Spleen (tissue), 11 donors: ENCODE measurements around the gene DNASE2. TPM values are rescaled to one million over a fixed set of nuclear protein-coding genes. Genes with fewer than 3 reads are reported as not detected.
A peak's percentile ranks its signal among the peaks of the same experiment; 100 is the strongest.

ENCODE experiments used
- DNase-seq: peaks from one replicate; pipeline ENCODE4 v3.0.0-alpha.2; 2020
- H3K27ac ChIP-seq, 8 donors: fragments of 200-600 bp; sonication (generic) in 7 of 8; 1 replicate in 4 of 8; 2 replicates in 4 of 8; pipeline versions ENCODE4 v1.5.0 to v1.8.0; 2016 to 2021; ENCODE audit warnings: inconsistent platforms in 4 of 8, mild to moderate bottlenecking in 4 of 8, moderate library complexity in 1 of 8
- H3K27me3 ChIP-seq, 7 donors: fragments of 200-600 bp; sonication (generic) in 6 of 7; replicated peaks in 1 of 7; 1 replicate in 4 of 7; 2 replicates in 3 of 7; pipeline versions ENCODE4 v1.5.0 to v1.8.0; 2016 to 2021; ENCODE audit warnings: inconsistent platforms in 3 of 7, mild to moderate bottlenecking in 1 of 7
- H3K36me3 ChIP-seq, 6 donors: fragments of 200-600 bp; sonication (generic) in 5 of 6; 1 replicate in 4 of 6; 2 replicates in 2 of 6; pipeline versions ENCODE4 v1.5.0 to v1.8.0; 2016 to 2021; ENCODE audit warnings: inconsistent platforms in 2 of 6
- H3K4me1 ChIP-seq, 6 donors: fragments of 200-600 bp; sonication (generic) in 5 of 6; 1 replicate in 3 of 6; 2 replicates in 3 of 6; pipeline versions ENCODE4 v1.5.0 to v1.8.0; 2016 to 2021; ENCODE audit warnings: inconsistent platforms in 3 of 6
- H3K4me3 ChIP-seq, 8 donors: fragments of 200-600 bp; sonication (generic) in 7 of 8; 1 replicate in 4 of 8; 2 replicates in 4 of 8; pipeline versions ENCODE4 v1.5.0 to v1.8.0; 2016 to 2021; ENCODE audit warnings: inconsistent platforms in 4 of 8, mild to moderate bottlenecking in 4 of 8, moderate library complexity in 2 of 8
- H3K9me3 ChIP-seq, 8 donors: fragments of 200-600 bp; sonication (generic) in 7 of 8; 1 replicate in 4 of 8; 2 replicates in 4 of 8; pipeline versions ENCODE4 v1.5.0 to v1.8.0; 2016 to 2021; ENCODE audit warnings: inconsistent platforms in 4 of 8
- POLR2A ChIP-seq, 3 donors: fragments of 450-650 bp; IDR thresholded peaks; one replicate each; pipeline ENCODE4 v1.5.1; 2017; ENCODE audit warnings: antibody characterized with exemption in 3 of 3, mild to moderate bottlenecking in 1 of 3
- POLR2AphosphoS5 ChIP-seq, 3 donors: sonication (generic); formaldehyde crosslinking; IDR thresholded peaks; one replicate each; pipeline ENCODE4 v1.5.1; 2017; ENCODE audit warnings: antibody characterized with exemption in 3 of 3
- WGBS, 5 donors: extraction: QIAGEN DNeasy Blood & Tissue Kit in 3 of 5; methylation state at CpG; one replicate each; pipeline versions ENCODE4 v1.1.5 to v1.1.7; 2013 to 2018; 5-methylcytosine and 5-hydroxymethylcytosine counted together
- intact Hi-C: fragments of 100-400 bp; cut with DNase I; formaldehyde crosslinking; loops from one replicate; pipeline ENCODE4 v1.15.0; 2023; ENCODE audit warnings: low total_unique reads
- polyA plus RNA-seq, 3 donors: library from polyadenylated mRNA; stranded (reverse); fragments of 200-250 nt; gene quantifications; one replicate each; pipeline ENCODE4 v1.2.1, GENCODE V29; 2013
- total RNA-seq, 7 donors: library from RNA; depleted of rRNA in 3 of 7; stranded (reverse); fragments of >200 nt in 3 of 7; fragmentation: NEBNext Ultra II Directional in 4 of 7; extraction: Animal tissue kit (Norgen Biotek cat#: 25700) in 4 of 7; gene quantifications; one replicate each; pipeline versions ENCODE4 v1.1.0 to v1.2.1, GENCODE V29; 2016 to 2021
- TF ChIP-seq, protein P1 (sequence below), 11 experiments: fragments of 200-600 bp in 7 of 11; fragments of 450-650 bp in 4 of 11; sonication (generic) in 4 of 11; IDR thresholded peaks in 8 of 11; conservative IDR thresholded peaks in 3 of 11; 1 replicate in 7 of 11; 2 replicates in 4 of 11; pipeline versions ENCODE4 v1.4.0 to v1.8.0; 2016 to 2021; ENCODE audit warnings: antibody characterized with exemption in 11 of 11, inconsistent platforms in 4 of 11, mild to moderate bottlenecking in 1 of 11
- donor health status: healthy with polysubstance abuse.
- donor health status: DM: no; HTN: no; CAD: no; lungs with moderate emphysema.
- donor health status: DM: no; HTN: no; CAD: no.
- donor health status: Bipolar disorder and iron deficiency.
- donor health status: healthy.
- donor health status: DM: no; HTN: no; CAD: no.
- donor health status: DM: yes; HTN: yes; CAD: no.

Gene DNASE2
- total and polyA plus RNA-seq, 10 donors, result 19.5 to 36.1 (median 26.3) TPM

DNA sequence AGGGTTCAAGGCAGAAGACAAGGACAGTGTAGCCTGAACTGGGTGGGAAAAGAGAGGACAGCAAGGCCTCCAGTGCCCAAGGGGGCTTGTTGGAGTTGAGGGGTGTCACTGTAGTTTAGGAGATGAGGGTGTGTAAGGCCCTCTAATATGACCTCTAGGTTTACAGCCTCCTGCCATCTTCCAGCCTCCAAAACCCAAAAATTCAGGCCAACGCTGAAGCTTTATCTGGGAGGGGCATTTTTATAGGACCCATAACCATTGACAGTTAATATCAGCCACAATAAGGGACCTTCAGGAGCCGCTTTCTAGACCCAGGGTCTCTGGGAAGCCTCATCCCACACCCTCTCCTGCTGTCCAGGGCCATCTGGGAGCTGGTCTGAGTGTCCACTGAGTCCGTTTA, 3.0 kb upstream of the DNASE2 start:
- no peak for DNase-seq
- TF ChIP-seq POLR2A (IDR thresholded peaks at IDR 0.05), result no peak
- no peak for TF ChIP-seq POLR2AphosphoS5 (IDR thresholded peaks at IDR 0.05)
- TF ChIP-seq, protein P1, sequence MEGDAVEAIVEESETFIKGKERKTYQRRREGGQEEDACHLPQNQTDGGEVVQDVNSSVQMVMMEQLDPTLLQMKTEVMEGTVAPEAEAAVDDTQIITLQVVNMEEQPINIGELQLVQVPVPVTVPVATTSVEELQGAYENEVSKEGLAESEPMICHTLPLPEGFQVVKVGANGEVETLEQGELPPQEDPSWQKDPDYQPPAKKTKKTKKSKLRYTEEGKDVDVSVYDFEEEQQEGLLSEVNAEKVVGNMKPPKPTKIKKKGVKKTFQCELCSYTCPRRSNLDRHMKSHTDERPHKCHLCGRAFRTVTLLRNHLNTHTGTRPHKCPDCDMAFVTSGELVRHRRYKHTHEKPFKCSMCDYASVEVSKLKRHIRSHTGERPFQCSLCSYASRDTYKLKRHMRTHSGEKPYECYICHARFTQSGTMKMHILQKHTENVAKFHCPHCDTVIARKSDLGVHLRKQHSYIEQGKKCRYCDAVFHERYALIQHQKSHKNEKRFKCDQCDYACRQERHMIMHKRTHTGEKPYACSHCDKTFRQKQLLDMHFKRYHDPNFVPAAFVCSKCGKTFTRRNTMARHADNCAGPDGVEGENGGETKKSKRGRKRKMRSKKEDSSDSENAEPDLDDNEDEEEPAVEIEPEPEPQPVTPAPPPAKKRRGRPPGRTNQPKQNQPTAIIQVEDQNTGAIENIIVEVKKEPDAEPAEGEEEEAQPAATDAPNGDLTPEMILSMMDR (IDR thresholded peaks at IDR 0.05 in 8 of 11, conservative IDR thresholded peaks at IDR 0.05 in 3 of 11), result no peak
- Histone ChIP-seq H3K36me3 (no peaks in the 10 kb centered on the region), H3K27ac (peak overlapping the region in 5 of 8 donors; percentile 76 to 95 (median 91)), H3K9me3 (peaks cover 0 to 28% (median 10%) of the 10 kb centered on the region in 8 donors), H3K4me1 (peaks cover 11 to 70% (median 40%) of the 10 kb centered on the region in 6 donors), H3K4me3 (peak overlapping the region in 2 of 8 donors; percentile 50 to 76), H3K27me3 (peaks cover 0 to 31% (median 16%) of the 10 kb centered on the region in 7 donors)
- WGBS, 5 donors, result 90 to 100% (median 95%) methylated on average over 3 of the region's 3 CpGs
- intact Hi-C loops, result loop anchor here (10.0 kb wide), 1 partner anchor 81 kb away; the partner anchor contains the start of gene DAND5

DNA sequence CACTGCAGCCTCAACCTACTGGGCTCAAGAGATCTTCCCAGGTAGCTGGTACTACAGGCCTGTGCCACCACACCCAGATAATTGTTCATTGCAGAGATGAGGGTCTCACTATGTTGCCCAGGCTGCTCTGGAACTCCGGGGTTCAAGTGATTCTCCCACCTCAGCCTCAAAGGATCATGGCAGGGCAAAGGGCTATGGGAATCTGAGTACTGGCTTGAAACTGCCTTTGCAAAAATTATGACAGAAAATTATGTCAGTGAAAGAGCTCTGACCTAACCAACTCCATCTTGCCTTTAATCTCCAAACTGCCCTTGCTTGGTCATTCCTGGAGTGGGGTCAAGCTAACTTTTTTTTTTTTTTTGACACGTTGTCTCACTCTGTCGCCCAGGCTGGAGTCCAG, 1.3 kb upstream of the DNASE2 start:
- Histone ChIP-seq H3K9me3 (peaks cover 0 to 28% (median 10%) of the 10 kb centered on the region in 8 donors), H3K4me1 (peaks cover 11 to 70% (median 41%) of the 10 kb centered on the region in 6 donors), H3K4me3 (no peak overlapping the region), H3K36me3 (peaks cover 0 to 14% (median 11%) of the 10 kb centered on the region in 6 donors), H3K27me3 (peaks cover 0 to 31% (median 16%) of the 10 kb centered on the region in 7 donors), H3K27ac (peak overlapping the region in 4 of 8 donors; percentile 88 to 95 (median 92))
- WGBS, 5 donors, result 68 to 89% (median 77%) methylated on average over 3 of the region's 3 CpGs
- TF ChIP-seq POLR2A (IDR thresholded peaks at IDR 0.05), result no peak
- TF ChIP-seq POLR2AphosphoS5 (IDR thresholded peaks at IDR 0.05), result no peak
- TF ChIP-seq, protein P1 (IDR thresholded peaks at IDR 0.05 in 8 of 11, conservative IDR thresholded peaks at IDR 0.05 in 3 of 11), result no peak
- intact Hi-C loops, result loop anchor here (10.0 kb wide), 1 partner anchor 82 kb away; the partner anchor contains the start of gene DAND5
- DNase-seq, result no peak

DNA sequence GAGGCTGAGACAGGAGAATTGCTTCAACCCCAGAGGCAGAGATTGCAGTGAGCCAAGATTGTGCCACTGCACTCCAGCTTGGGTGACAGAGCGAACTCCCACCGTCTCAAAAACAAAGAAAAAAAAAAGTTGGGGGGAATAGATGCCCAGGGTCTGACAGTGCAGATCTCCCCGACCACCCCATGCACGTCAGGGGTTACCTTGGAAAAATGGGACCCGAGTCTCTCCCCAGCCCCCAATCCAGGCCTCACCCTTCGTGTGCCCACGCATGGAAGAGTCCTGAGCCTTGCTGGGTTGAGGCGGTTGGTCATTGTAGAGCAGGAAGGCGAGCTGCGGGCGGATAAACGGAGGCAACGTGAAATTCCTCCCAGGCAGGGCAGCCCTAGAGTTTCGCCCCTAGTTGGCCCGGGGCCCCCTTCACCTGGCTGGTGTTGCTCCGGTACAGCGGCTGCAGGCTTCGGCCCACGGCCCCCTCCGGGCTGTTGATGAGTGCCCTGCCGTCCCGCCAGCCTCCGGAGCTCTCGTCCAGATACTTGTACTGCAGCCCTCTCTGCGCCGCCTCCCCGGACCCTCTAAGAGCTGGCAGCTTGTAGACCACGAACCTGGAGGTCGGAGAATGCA, 588 bp downstream of the DNASE2 start:
- intact Hi-C loops, result loop anchor here (10.0 kb wide), 1 partner anchor 84 kb away; the partner anchor contains the start of gene DAND5
- H3K4me1 ChIP-seq, result peaks cover 11 to 62% (median 37%) of the 10 kb centered on the region in 6 donors
- H3K9me3 ChIP-seq, result peaks cover 0 to 28% (median 10%) of the 10 kb centered on the region in 8 donors
- H3K27me3 ChIP-seq, result peaks cover 0 to 17% (median 14%) of the 10 kb centered on the region in 7 donors
- WGBS, 5 donors, result 15 to 21% (median 19%) methylated on average over 13 to 29 of the region's 29 CpGs
- peak overlapping the region; percentile 83 to 95 (median 88) for H3K27ac ChIP-seq
- peaks cover 0 to 33% (median 29%) of the 10 kb centered on the region in 6 donors for H3K36me3 ChIP-seq
- peak overlapping the region; percentile 62 to 92 (median 72) for H3K4me3 ChIP-seq
- TF ChIP-seq POLR2A (IDR thresholded peaks at IDR 0.05) (no peak), POLR2AphosphoS5 (IDR thresholded peaks at IDR 0.05) (no peak)
- TF ChIP-seq, protein P1 (IDR thresholded peaks at IDR 0.05 in 8 of 11, conservative IDR thresholded peaks at IDR 0.05 in 3 of 11), result no peak
- DNase-seq, result peak; percentile 88

DNA sequence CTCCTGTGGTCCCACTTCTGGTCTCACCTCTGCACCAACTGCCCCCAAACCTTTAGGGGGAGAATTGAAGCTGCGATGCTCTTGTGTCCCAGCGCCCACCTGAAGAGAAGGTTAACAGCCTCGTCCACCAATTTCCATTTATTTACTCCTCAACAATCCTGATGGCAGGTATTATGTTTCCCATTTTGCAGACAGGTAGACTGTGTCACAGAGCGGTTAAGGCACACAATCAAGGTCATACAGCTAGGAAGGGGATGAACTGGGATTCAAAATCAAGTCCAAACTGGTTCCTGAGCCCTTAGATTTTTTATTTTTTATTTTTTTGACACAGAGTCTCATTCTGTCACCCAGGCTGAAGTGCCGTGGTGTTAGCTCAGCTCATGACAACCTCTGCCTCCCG, 6.2 kb downstream of the DNASE2 start:
- WGBS, 5 donors, result 92 to 99% (median 96%) methylated on average over 6 of the region's 6 CpGs
- TF ChIP-seq POLR2A (IDR thresholded peaks at IDR 0.05) (no peak), POLR2AphosphoS5 (IDR thresholded peaks at IDR 0.05) (no peak)
- TF ChIP-seq, protein P1 (IDR thresholded peaks at IDR 0.05 in 8 of 11, conservative IDR thresholded peaks at IDR 0.05 in 3 of 11), result no peak
- H3K27me3 ChIP-seq, result no peaks in the 10 kb centered on the region
- H3K9me3 ChIP-seq, result peaks cover 0 to 17% (median 4%) of the 10 kb centered on the region in 8 donors
- intact Hi-C loops, result no loop called here
- H3K27ac ChIP-seq, result no peak overlapping the region
- H3K4me3 ChIP-seq, result no peak overlapping the region
- no peak for DNase-seq
- H3K4me1 ChIP-seq, result peaks cover 0 to 15% (median 5%) of the 10 kb centered on the region in 6 donors
- H3K36me3 ChIP-seq, result peaks cover 0 to 61% (median 42%) of the 10 kb centered on the region in 6 donors
